ENCODE results near the gene COL4A1. TPM values are rescaled to one million over a fixed set of nuclear protein-coding genes. Genes with fewer than 3 reads are reported as not detected.
"Not testable (repeated sequence)": the region's sequence is repeated elsewhere in the genome, so short reads cannot be mapped to it uniquely, and the experiment has no call there.

Gene COL4A1
- polyA plus RNA-seq, 6 donors from 2014 or later = not detected

GRCh38 chr13:110116072-110116487 is 190.9 kb downstream of the COL4A1 start:
- DNase-seq (peak; percentile 9), ATAC-seq (ENCODE audit: low read depth in 2 of 2) (no peak)
- no peaks in the 10 kb centered on the region for H3K36me3 Mint-ChIP-seq
- peaks cover 22 to 32% (median 24%) of the 10 kb centered on the region in 3 donors for H3K27me3 Mint-ChIP-seq
- H3K4me1 Mint-ChIP-seq = peaks cover 0 to 6% (median 0%) of the 10 kb centered on the region in 3 donors
- no peak overlapping the region for H3K27ac Mint-ChIP-seq
- no peaks in the 10 kb centered on the region for H3K9me3 Mint-ChIP-seq
- H3K4me3 Mint-ChIP-seq = no peak overlapping the region

DNA sequence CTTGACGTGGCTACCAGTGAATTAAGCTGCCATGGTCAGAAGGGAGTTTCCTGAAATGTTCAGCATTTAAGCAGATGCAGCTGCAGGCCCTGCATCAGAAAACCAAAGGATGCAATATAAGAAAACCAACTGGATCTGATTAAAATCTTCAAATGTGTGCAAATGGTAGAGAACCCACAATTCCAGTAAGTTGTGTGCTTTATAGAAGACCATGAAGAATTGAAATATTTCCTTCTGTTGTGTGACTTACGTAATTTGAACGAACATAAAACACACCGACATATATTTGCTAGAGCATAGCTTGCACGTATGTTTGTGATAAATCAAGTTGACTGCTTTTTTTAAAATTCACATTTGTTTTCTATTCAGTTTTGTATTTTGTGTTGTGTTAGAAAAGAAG is 191.4 kb downstream of the COL4A1 start:
- H3K4me3 Mint-ChIP-seq = no peak overlapping the region
- DNase-seq (no peak), ATAC-seq (ENCODE audit: low read depth in 2 of 2) (no peak)
- H3K27me3 Mint-ChIP-seq = peaks cover 19 to 28% (median 24%) of the 10 kb centered on the region in 3 donors
- H3K9me3 Mint-ChIP-seq = no peaks in the 10 kb centered on the region
- H3K36me3 Mint-ChIP-seq = no peaks in the 10 kb centered on the region
- H3K27ac Mint-ChIP-seq = no peak overlapping the region
- H3K4me1 Mint-ChIP-seq = peaks cover 0 to 6% (median 0%) of the 10 kb centered on the region in 3 donors

- ATAC-seq (ENCODE audit: low read depth in 2 of 2) = no peak
- H3K36me3 Mint-ChIP-seq = no peaks in the 10 kb centered on the region
- H3K9me3 Mint-ChIP-seq = no peaks in the 10 kb centered on the region
- peaks cover 14 to 26% (median 24%) of the 10 kb centered on the region in 3 donors for H3K27me3 Mint-ChIP-seq
- H3K4me3 Mint-ChIP-seq = no peak overlapping the region
- H3K27ac Mint-ChIP-seq = no peak overlapping the region
- peaks cover 0 to 6% (median 0%) of the 10 kb centered on the region in 3 donors for H3K4me1 Mint-ChIP-seq
- DNase-seq = no peak
Observed at GRCh38 chr13:110114316-110114715, 192.6 kb downstream of the COL4A1 start.

GRCh38 chr13:110113284-110113764 is 193.6 kb downstream of the COL4A1 start:
- Mint-ChIP-seq H3K27ac (no peak overlapping the region), H3K36me3 (no peaks in the 10 kb centered on the region), H3K27me3 (peaks cover 19 to 26% (median 24%) of the 10 kb centered on the region in 3 donors), H3K4me3 (no peak overlapping the region), H3K4me1 (peaks cover 0 to 6% (median 0%) of the 10 kb centered on the region in 3 donors), H3K9me3 (peaks cover 0 to 5% (median 0%) of the 10 kb centered on the region in 7 donors)
- ATAC-seq (ENCODE audit: low read depth in 2 of 2) (no peak), DNase-seq (no peak)

GRCh38 chr13:110112379-110112778 is 194.6 kb downstream of the COL4A1 start:
- not testable (repeated sequence) for H3K27ac Mint-ChIP-seq; H3K4me1 Mint-ChIP-seq; H3K4me3 Mint-ChIP-seq; ATAC-seq (ENCODE audit: low read depth in 2 of 2); H3K9me3 Mint-ChIP-seq; H3K36me3 Mint-ChIP-seq; DNase-seq
- H3K27me3 Mint-ChIP-seq = peaks cover 14 to 24% (median 20%) of the 10 kb centered on the region in 3 donors

DNA sequence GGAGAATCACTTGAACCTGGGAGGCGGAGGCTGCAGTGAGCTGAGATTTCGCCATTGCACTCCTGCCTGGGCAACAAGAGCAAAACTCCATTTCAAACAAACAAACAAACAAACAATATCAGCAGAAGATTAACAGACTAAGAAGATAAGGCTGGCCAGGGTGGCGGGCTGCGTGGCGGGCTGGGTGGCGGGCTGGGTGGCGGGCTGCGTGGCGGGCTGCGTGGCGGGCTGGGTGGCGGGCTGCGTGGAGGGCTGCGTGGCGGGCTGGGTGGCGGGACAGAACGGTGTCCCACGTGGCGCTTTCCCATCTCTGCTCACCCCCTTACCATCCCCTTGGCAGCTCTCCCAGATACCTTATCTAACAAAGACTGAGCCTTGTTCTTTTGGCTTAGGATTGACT is 196.2 kb downstream of the COL4A1 start:
- no peak for ATAC-seq (ENCODE audit: low read depth in 2 of 2)
- no peak overlapping the region for H3K4me3 Mint-ChIP-seq
- H3K9me3 Mint-ChIP-seq = peaks cover 0 to 6% (median 0%) of the 10 kb centered on the region in 7 donors
- H3K27me3 Mint-ChIP-seq = peaks cover 5 to 12% (median 10%) of the 10 kb centered on the region in 3 donors
- no peaks in the 10 kb centered on the region for H3K4me1 Mint-ChIP-seq
- DNase-seq = no peak
- no peaks in the 10 kb centered on the region for H3K36me3 Mint-ChIP-seq
- no peak overlapping the region for H3K27ac Mint-ChIP-seq

- Mint-ChIP-seq H3K4me3 (no peak overlapping the region), H3K36me3 (no peaks in the 10 kb centered on the region), H3K27ac (no peak overlapping the region), H3K9me3 (peaks cover 0 to 6% (median 0%) of the 10 kb centered on the region in 7 donors), H3K4me1 (no peaks in the 10 kb centered on the region), H3K27me3 (peaks cover 4 to 11% (median 5%) of the 10 kb centered on the region in 3 donors)
- DNase-seq (no peak), ATAC-seq (ENCODE audit: low read depth in 2 of 2) (no peak)
Observed at GRCh38 chr13:110109910-110110309, 197.0 kb downstream of the COL4A1 start.

- no peak overlapping the region for H3K27ac Mint-ChIP-seq
Observed at GRCh38 chr13:110109140-110109783, 197.7 kb downstream of the COL4A1 start.

GRCh38 chr13:110108348-110109139 is 198.4 kb downstream of the COL4A1 start:
- no peak overlapping the region for H3K27ac Mint-ChIP-seq
- no peak for ATAC-seq (ENCODE audit: low read depth in 2 of 2)
- peaks cover 0 to 6% (median 0%) of the 10 kb centered on the region in 7 donors for H3K9me3 Mint-ChIP-seq
- no peak for DNase-seq
- no peaks in the 10 kb centered on the region for H3K36me3 Mint-ChIP-seq
- H3K4me1 Mint-ChIP-seq = no peaks in the 10 kb centered on the region
- peaks cover 0 to 5% (median 0%) of the 10 kb centered on the region in 3 donors for H3K27me3 Mint-ChIP-seq
- H3K4me3 Mint-ChIP-seq = no peak overlapping the region

More at GRCh38 chr13:110109140-110109783, 197.7 kb downstream of the COL4A1 start:
- Mint-ChIP-seq H3K4me1 (no peaks in the 10 kb centered on the region), H3K27me3 (peaks cover 0 to 5% (median 4%) of the 10 kb centered on the region in 3 donors), H3K9me3 (peaks cover 0 to 6% (median 0%) of the 10 kb centered on the region in 7 donors), H3K36me3 (no peaks in the 10 kb centered on the region), H3K4me3 (no peak overlapping the region)
- DNase-seq (no peak), ATAC-seq (ENCODE audit: low read depth in 2 of 2) (no peak)

- DNase-seq (no peak), ATAC-seq (ENCODE audit: low read depth in 2 of 2) (no peak)
- peak overlapping the region in 1 of 6 donors; percentile 10 for H3K27ac Mint-ChIP-seq
- peaks cover 0 to 5% (median 0%) of the 10 kb centered on the region in 3 donors for H3K27me3 Mint-ChIP-seq
- H3K36me3 Mint-ChIP-seq = no peaks in the 10 kb centered on the region
- H3K4me3 Mint-ChIP-seq = no peak overlapping the region
- H3K4me1 Mint-ChIP-seq = no peaks in the 10 kb centered on the region
- H3K9me3 Mint-ChIP-seq = peaks cover 0 to 6% (median 0%) of the 10 kb centered on the region in 7 donors
Observed at GRCh38 chr13:110107568-110108347, 199.2 kb downstream of the COL4A1 start.

GRCh38 chr13:110106726-110107125 is 200.2 kb downstream of the COL4A1 start:
- no peak for DNase-seq
- no peaks in the 10 kb centered on the region for H3K4me1 Mint-ChIP-seq
- H3K9me3 Mint-ChIP-seq = peaks cover 0 to 6% (median 5%) of the 10 kb centered on the region in 7 donors
- no peaks in the 10 kb centered on the region for H3K36me3 Mint-ChIP-seq
- no peak overlapping the region for H3K4me3 Mint-ChIP-seq
- no peak overlapping the region for H3K27ac Mint-ChIP-seq
- no peak for ATAC-seq (ENCODE audit: low read depth in 2 of 2)
- H3K27me3 Mint-ChIP-seq = peaks cover 0 to 5% (median 0%) of the 10 kb centered on the region in 3 donors

DNA sequence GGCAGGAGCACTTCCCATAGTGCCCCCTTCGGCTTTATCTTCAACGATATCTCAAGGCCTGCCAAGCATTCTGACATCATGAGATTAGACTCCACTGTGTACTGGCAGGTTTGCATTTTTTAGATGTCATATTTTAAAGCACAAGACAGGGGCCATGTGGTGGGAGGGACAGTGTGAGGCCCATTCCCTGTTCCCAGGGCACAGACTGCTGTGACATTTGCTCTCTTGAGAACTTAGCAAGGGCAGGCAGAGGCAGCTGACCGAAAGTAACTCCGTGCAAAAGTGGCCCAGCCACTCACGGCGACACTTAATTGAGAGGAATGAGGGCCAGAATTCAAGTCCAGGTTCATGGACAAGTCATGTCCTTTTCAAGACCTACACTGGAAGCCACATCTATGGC is 201.8 kb downstream of the COL4A1 start:
- Mint-ChIP-seq H3K27me3 (peaks cover 0 to 5% (median 0%) of the 10 kb centered on the region in 3 donors), H3K4me3 (no peak overlapping the region), H3K9me3 (peaks cover 3 to 17% (median 8%) of the 10 kb centered on the region in 7 donors), H3K36me3 (peaks cover 0 to 10% of the 10 kb centered on the region in 2 donors), H3K27ac (peak overlapping the region in 1 of 6 donors; percentile 30), H3K4me1 (no peaks in the 10 kb centered on the region)
- ATAC-seq (ENCODE audit: low read depth in 2 of 2) (no peak), DNase-seq (no peak)

- DNase-seq (no peak), ATAC-seq (ENCODE audit: low read depth in 2 of 2) (no peak)
- Mint-ChIP-seq H3K27me3 (peaks cover 0 to 2% (median 0%) of the 10 kb centered on the region in 3 donors), H3K9me3 (peaks cover 5 to 32% (median 14%) of the 10 kb centered on the region in 7 donors), H3K4me1 (no peaks in the 10 kb centered on the region), H3K36me3 (peaks cover 0 to 12% of the 10 kb centered on the region in 2 donors), H3K4me3 (no peak overlapping the region), H3K27ac (no peak overlapping the region)
Observed at GRCh38 chr13:110103534-110103933, 203.4 kb downstream of the COL4A1 start.

Measured in naive B cell (primary cell).